ENCODE data around the gene PSMB11.
"Not testable (repeated sequence)": the region's sequence is repeated elsewhere in the genome, so short reads cannot be mapped to it uniquely, and the experiment has no call there.

PSMB11 gene, protein sequence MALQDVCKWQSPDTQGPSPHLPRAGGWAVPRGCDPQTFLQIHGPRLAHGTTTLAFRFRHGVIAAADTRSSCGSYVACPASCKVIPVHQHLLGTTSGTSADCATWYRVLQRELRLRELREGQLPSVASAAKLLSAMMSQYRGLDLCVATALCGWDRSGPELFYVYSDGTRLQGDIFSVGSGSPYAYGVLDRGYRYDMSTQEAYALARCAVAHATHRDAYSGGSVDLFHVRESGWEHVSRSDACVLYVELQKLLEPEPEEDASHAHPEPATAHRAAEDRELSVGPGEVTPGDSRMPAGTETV

DNA sequence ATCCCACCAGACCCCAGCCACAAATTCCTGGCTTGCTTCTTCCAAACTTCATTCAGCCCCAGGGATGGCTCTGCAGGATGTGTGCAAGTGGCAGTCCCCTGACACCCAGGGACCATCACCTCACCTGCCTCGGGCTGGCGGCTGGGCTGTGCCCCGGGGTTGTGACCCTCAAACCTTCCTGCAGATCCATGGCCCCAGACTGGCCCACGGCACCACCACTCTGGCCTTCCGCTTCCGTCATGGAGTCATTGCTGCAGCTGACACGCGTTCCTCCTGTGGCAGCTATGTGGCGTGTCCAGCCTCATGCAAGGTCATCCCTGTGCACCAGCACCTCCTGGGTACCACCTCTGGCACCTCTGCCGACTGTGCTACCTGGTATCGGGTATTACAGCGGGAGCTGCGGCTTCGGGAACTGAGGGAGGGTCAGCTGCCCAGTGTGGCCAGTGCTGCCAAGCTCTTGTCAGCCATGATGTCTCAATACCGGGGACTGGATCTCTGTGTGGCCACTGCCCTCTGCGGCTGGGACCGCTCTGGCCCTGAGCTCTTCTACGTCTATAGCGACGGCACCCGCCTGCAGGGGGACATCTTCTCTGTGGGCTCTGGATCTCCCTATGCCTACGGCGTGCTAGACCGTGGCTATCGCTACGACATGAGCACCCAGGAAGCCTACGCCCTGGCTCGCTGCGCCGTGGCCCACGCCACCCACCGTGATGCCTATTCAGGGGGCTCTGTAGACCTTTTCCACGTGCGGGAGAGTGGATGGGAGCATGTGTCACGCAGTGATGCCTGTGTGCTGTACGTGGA is at the start of gene PSMB11:
PSMB11 (plus strand) TSS at position 51 of the 804 bp plus-strand sequence; CDS start at position 65, 14 bp downstream.
- no peak for DNase-seq (ENCODE audit: low read depth)

DNA sequence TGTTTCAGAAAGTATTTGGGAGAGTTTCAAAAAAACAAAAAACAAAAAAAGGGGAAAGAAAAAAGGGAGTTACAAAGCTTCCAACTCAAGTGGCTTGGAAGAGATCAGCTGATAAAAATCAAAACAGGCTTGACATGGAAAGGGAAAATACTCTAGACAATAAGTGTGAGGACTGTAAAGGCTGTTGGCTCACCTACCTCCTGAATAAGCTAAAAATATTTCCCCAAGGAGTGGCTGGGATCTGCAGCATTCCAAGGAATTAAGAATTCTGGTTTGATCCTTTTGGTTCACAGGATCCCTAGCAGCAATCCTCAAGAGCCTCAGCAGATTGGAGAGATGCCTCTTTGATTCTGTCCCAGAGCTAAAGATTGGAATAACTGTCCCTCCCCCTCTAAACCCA is 48.5 kb upstream of the PSMB11 start:
- no peak for DNase-seq (ENCODE audit: low read depth)

GRCh38 chr14:22994762-22995275 is 47.2 kb upstream of the PSMB11 start:
- DNase-seq (ENCODE audit: low read depth), result no peak

- DNase-seq (ENCODE audit: low read depth), result no peak
Observed at GRCh38 chr14:22995889-22996625, 46.0 kb upstream of the PSMB11 start.

DNA sequence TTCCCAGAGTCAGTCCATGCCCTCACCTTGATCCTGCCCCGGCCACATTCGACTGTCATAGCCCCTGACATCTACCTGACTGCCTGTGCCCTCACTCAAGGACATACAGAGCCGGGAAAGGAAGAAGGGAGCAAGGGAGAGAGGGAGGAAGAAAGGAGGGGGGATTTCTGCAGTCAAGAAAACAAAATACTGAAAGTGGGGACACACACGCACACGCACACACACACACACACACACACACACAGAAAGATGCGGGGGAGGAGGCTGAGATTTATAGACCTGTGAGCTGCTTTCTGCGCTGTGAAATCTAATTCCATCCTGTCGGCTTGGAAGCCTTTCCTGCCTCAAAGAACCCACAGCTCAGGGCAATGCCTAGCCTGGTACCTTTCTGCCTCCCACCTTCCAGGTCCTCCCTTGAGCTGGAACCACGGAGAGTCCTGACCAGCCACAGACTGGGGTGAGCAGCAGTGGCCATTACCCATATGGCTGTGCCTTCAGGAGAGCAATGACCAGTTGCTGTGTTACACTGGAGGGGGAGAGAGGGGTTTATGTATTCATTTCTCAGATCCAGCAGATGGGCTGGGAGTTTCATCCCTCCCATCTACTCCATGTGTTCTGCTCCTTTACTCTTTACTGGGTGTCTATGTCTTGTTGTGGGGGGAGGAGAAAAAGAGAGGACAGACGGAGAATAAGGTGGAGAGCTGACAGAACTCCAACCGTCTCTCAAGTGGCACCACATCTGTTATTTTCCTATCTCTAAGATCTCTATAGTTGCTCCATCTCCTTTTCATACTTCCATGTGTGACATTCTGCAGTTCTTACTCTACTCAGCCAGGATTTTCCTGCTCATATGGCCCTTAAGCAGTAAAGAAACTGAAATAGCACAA is 45.0 kb upstream of the PSMB11 start:
- no peak for DNase-seq (ENCODE audit: low read depth)

- DNase-seq (ENCODE audit: low read depth), result no peak
Observed at GRCh38 chr14:22997676-22998323, 44.2 kb upstream of the PSMB11 start.

DNA sequence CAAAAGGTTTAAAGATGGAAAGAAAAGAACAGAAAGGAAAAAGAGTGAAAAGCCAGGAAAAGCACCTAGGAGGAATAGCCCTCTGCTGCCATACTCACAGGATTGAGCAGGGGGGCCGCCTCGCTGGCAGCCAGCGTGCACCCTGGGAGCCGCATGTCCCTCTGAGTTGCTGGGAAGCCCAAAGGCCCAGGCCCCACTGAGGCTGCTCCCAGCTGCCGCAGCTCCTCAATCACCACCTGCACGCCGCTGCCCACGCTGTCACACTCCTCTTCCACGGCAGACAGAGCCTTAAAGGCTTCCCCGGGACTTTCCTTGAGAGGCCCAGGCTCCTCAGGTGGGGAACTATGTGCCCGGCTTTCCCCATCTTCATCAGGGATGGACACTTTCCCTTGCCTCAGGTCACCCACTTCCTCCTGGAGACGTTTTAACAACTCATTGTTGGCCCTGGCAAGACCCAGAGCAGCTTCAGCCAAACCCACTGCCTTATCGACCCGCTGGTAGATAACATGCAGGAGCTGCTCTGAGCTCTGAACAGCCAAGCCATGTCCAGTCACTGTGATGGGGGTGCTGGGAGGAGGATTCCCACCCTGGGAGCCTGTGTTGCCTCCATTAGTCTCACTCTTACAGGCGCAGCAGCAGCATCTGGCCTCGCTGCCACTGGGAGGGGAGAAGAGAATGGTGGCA is 43.5 kb upstream of the PSMB11 start:
- DNase-seq (ENCODE audit: low read depth), result no peak

DNA sequence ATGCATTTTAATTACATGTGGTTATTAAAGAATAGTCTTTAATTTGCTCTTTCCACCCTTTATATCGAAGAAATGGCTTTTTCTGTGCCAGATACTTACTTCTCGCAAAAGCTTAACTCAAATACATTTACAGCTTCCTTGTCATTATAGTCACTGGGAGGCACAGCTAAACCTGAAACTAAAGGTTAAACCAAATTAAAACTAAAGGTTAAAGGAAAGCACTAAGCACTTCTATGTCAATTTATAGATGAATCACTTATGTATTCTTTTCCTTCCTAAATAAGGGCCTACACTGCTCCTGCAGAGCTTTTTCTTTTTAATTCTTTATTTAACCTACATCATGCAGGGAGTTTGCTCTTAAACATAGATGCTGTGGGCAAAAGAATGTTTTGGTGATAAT is 41.2 kb upstream of the PSMB11 start:
- no peak for DNase-seq (ENCODE audit: low read depth)

DNA sequence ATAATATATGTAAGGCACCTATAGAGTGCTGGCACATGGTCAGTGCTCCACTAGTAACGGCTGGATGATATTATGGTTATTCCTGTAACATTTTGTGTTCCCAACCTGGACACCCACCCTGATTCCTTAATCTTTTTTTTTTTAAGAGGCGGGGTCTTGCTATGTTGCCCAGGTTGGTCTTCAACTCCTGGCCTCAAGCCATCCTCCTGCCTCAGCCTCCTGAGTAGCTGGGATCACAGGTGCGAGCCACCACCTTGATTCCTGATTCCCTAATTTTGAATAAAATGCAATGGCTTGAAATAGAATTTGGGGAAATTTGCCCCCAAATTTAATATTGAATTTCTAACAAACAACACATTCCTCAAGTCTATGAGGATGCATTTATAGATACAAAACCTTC is 39.4 kb upstream of the PSMB11 start:
- DNase-seq (ENCODE audit: low read depth), result no peak

DNA sequence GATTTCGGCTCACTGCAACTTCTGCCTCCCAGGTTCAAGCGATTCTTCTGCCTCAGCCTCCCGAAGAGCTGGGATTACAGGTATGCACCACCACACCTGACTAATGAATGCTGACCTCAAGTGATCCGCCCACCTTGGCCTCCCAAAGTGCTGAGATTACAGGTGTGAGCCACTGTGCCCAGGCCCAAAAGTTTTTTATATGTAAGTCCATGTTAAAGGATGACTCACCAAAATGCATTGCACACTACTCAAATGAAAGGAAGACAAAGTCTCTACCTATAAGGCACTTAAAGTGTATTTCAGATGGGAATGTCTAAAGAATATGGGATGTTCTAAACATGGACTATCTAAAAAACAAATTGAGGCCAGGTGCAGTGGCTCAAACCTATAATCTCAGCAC is 37.7 kb upstream of the PSMB11 start:
- not testable (repeated sequence) for DNase-seq (ENCODE audit: low read depth)

GRCh38 chr14:23005451-23006187 is 36.4 kb upstream of the PSMB11 start:
- no peak for DNase-seq (ENCODE audit: low read depth)

DNA sequence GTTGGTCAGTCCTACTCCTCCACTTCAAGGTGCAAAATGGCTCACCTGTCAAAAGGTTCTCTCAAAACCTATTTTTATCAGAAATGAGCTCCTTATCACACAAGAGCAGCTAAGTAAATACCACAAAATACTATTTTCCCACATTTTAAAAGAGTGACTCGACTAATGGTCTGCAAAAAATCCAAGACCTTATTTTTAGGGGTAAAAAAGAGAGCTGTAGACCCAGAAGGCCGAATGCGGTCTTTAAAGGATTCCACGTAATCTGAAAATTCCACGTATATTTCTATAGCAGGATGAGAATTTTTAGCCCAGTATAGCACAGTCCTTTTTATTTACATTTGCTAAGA is 35.9 kb upstream of the PSMB11 start:
- DNase-seq (ENCODE audit: low read depth), result no peak

GRCh38 chr14:23006544-23007419 is 35.2 kb upstream of the PSMB11 start:
- peak; percentile 96 for DNase-seq (ENCODE audit: low read depth)

DNA sequence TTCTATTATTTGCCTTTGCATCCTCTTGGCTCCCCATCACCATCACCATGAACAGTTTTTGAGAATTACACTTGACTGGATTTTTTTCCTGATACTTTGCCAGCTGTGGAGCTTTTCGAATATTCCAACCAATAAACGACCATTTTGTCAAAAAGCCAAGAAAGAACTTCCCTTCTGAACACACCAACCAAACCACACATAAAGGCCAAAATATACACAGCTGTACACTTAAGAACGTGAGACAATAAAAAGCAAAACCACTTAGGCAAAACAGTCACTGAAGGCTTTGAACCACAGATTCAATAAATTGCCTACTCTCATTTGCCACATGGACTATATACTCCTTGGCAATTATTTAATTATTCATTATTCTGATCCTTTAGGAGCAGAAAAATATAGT is 33.2 kb upstream of the PSMB11 start:
- no peak for DNase-seq (ENCODE audit: low read depth)

DNA sequence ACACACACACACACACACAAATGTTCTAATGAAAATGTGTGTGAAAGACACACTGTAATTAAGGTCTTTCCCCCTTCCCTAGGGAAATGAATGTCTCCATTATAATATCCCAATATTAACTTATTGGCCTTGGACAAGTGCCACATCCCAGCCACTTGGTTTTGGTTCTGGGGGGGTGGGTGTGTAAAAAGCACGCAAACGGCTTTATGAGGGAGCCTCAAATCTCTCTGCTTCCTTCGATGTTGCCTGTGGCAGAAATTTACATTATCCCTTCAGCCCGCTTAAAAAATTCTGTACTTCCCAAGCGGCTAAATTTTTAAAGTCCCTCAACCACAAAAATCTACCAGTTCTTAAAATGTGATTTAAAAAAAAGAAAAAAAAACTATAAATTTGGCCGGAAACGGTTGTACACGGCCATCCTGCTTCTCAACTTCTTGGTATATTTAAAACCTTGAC is 32.5 kb upstream of the PSMB11 start:
- DNase-seq (ENCODE audit: low read depth), result no peak

GRCh38 chr14:23009939-23010726 is 31.9 kb upstream of the PSMB11 start, which contains the start of gene C14orf93:
Gene C14orf93, minus strand, starts transcription at chr14:23010143. Its CDS starts 11,120 bp downstream, at chr14:22999023.
- DNase-seq (ENCODE audit: low read depth), result peak; percentile 24

- no peak for DNase-seq (ENCODE audit: low read depth)
Observed at GRCh38 chr14:23013054-23013748, 28.8 kb upstream of the PSMB11 start.
